ENCODE data around the gene RBM47.

DNA sequence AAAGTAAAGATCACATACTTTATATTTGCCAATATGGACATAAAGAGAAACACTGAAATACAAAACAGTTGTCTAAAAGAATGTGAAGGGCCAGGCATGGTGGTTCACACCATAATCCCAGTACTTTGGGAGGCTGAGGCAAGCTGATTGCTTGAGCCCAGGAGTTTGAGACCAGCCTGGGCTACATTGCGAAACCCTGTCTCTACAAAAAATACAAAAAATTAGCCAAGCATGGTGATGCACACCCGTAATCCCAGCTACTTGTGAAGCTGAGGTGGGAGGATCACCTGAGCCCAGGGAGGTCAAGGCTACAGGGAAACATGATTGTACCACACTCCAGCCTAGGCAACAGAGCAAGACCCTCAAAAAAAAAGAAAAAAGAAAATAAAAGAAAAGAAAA, 11.8 kb downstream of the RBM47 start:
- TF ChIP-seq FOXM1 (IDR thresholded peaks at IDR 0.05; ENCODE audit: low read depth, low read length) = no peak
- no peak for TF ChIP-seq CBFB (IDR thresholded peaks at IDR 0.05; ENCODE audit: low read depth)
- TF ChIP-seq ATF7 (IDR thresholded peaks at IDR 0.05; ENCODE audit: low read depth) = no peak
- no peak for TF ChIP-seq POLR2A (IDR thresholded peaks at IDR 0.05; ENCODE audit: low read depth, low read length)
- TF ChIP-seq EZH2 (IDR thresholded peaks at IDR 0.05; ENCODE audit: borderline replicate concordance, control insufficient read depth, low read depth, low read length) = no peak
- TF ChIP-seq, protein P1, sequence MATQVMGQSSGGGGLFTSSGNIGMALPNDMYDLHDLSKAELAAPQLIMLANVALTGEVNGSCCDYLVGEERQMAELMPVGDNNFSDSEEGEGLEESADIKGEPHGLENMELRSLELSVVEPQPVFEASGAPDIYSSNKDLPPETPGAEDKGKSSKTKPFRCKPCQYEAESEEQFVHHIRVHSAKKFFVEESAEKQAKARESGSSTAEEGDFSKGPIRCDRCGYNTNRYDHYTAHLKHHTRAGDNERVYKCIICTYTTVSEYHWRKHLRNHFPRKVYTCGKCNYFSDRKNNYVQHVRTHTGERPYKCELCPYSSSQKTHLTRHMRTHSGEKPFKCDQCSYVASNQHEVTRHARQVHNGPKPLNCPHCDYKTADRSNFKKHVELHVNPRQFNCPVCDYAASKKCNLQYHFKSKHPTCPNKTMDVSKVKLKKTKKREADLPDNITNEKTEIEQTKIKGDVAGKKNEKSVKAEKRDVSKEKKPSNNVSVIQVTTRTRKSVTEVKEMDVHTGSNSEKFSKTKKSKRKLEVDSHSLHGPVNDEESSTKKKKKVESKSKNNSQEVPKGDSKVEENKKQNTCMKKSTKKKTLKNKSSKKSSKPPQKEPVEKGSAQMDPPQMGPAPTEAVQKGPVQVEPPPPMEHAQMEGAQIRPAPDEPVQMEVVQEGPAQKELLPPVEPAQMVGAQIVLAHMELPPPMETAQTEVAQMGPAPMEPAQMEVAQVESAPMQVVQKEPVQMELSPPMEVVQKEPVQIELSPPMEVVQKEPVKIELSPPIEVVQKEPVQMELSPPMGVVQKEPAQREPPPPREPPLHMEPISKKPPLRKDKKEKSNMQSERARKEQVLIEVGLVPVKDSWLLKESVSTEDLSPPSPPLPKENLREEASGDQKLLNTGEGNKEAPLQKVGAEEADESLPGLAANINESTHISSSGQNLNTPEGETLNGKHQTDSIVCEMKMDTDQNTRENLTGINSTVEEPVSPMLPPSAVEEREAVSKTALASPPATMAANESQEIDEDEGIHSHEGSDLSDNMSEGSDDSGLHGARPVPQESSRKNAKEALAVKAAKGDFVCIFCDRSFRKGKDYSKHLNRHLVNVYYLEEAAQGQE (IDR thresholded peaks at IDR 0.05; ENCODE audit: low read depth, low read length) = no peak
- TF ChIP-seq SREBF2 (IDR thresholded peaks at IDR 0.05; ENCODE audit: low read length) = no peak
- TF ChIP-seq SRF (IDR thresholded peaks at IDR 0.05; ENCODE audit: low read depth in 2 of 2, low read length in 2 of 2) = no peak
- TF ChIP-seq, protein P2, sequence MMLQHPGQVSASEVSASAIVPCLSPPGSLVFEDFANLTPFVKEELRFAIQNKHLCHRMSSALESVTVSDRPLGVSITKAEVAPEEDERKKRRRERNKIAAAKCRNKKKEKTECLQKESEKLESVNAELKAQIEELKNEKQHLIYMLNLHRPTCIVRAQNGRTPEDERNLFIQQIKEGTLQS (IDR thresholded peaks at IDR 0.05; ENCODE audit: borderline replicate concordance, extremely low read depth, low read depth, low read length) = no peak
- TF ChIP-seq CTCF (IDR thresholded peaks at IDR 0.05 in 2 of 3, conservative IDR thresholded peaks at IDR 0.05 in 1 of 3; ENCODE audit: control insufficient read depth in 2 of 3, extremely low read depth in 1 of 3, insufficient read depth in 1 of 3, low read depth in 3 of 3, low read length in 3 of 3) = no peak
- TF ChIP-seq ZNF687 (IDR thresholded peaks at IDR 0.05) = no peak
- TF ChIP-seq CHD2 (IDR thresholded peaks at IDR 0.05; ENCODE audit: borderline replicate concordance, low read depth, low read length) = no peak
- TF ChIP-seq, protein P3, sequence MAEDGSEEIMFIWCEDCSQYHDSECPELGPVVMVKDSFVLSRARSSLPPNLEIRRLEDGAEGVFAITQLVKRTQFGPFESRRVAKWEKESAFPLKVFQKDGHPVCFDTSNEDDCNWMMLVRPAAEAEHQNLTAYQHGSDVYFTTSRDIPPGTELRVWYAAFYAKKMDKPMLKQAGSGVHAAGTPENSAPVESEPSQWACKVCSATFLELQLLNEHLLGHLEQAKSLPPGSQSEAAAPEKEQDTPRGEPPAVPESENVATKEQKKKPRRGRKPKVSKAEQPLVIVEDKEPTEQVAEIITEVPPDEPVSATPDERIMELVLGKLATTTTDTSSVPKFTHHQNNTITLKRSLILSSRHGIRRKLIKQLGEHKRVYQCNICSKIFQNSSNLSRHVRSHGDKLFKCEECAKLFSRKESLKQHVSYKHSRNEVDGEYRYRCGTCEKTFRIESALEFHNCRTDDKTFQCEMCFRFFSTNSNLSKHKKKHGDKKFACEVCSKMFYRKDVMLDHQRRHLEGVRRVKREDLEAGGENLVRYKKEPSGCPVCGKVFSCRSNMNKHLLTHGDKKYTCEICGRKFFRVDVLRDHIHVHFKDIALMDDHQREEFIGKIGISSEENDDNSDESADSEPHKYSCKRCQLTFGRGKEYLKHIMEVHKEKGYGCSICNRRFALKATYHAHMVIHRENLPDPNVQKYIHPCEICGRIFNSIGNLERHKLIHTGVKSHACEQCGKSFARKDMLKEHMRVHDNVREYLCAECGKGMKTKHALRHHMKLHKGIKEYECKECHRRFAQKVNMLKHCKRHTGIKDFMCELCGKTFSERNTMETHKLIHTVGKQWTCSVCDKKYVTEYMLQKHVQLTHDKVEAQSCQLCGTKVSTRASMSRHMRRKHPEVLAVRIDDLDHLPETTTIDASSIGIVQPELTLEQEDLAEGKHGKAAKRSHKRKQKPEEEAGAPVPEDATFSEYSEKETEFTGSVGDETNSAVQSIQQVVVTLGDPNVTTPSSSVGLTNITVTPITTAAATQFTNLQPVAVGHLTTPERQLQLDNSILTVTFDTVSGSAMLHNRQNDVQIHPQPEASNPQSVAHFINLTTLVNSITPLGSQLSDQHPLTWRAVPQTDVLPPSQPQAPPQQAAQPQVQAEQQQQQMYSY (CRISPR knock-in tag; IDR thresholded peaks at IDR 0.05) = no peak
- TF ChIP-seq FOXK2 (IDR thresholded peaks at IDR 0.05) = no peak

All from GM12878 (cell line).